ENCODE data around the gene POU5F1.

Gene POU5F1

DNA sequence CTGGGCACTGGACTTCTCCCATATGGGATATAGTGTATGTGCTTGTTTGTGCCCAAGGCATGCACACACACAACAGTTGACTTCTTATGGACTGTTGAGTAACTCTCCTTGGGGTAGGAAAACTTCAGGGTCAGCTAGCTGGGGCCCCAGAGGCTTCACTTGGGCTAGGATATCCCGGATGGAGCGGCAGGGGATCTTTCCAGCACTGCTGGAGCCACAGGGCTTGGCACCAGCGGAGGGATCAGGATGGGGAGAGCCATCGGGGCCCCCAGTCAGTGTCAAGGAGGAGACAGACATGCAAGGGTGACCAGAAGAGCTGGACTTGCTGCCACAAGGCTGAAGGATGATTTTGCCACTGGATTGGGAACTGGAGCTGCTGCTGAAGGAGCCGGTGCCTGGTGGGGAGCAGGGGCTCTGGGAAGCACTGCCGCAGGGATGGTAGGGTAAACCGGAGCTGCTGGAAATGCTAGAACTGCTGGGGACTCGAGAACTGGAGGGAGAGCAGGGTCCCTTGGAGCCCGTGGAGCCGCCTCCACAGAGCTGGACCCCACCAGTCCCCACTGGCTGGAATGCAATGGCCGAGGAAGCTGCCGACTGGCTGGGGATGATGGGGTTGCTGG, 54.4 kb downstream of the POU5F1 start:
- H3K27me3 ChIP-seq (replicated peaks; ENCODE audit: control insufficient read depth, insufficient read depth, low read length), result peaks cover 3% of the 10 kb centered on the region
- H3K36me3 ChIP-seq (ENCODE audit: control insufficient read depth, insufficient read depth, low read length), result no peaks in the 10 kb centered on the region
- no peak for DNase-seq (ENCODE audit: extremely low read depth, insufficient read length)
- no peak for TF ChIP-seq CTCF (IDR thresholded peaks at IDR 0.05; ENCODE audit: insufficient read depth, low read length, poor library complexity, severe bottlenecking)
- H3K4me3 ChIP-seq (replicated peaks; ENCODE audit: low read depth, low read length), result no peak overlapping the region

DNA sequence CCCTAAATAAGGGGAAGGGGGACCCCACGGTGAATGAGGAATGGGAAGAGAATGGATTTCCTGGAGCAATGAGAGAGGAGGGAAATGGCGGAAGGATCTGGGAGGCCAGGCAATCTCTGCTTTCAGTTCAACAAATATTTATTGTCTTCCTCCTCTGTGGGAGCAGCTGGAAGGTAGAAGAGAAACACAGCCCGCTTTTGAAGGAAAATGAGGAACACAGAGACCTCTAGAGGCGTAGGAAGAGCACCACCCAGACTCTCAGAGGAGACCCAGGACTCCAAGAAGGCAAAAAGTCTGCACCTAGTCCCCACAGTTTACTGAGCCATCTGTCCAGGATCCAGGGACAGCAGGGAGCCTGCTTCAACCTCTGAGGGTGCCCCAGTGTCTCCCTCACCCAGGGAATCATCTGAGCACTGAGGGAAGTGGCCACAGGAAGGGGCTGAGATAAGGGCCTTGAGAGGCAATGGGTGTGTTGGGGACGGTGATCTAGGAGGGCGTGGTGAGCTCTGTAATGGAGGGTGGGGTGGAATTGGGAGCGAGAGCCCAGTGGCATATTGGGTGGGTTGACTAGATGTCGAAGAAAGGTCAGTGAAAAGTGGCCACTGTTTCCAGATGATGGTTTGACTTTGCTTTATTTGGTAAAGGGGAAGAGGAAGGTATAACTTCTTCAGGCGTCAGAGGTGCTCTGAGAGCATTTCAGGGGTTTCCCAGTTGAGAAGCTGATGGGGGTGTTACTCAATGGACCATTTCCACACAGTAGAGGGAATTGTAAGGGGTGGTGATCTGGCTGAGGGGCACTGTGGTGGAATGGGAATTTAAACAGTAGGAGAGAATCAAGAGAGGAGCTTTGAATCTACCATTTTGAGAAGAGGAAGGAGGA, 55.3 kb downstream of the POU5F1 start:
- peaks cover 3% of the 10 kb centered on the region for H3K27me3 ChIP-seq (replicated peaks; ENCODE audit: control insufficient read depth, insufficient read depth, low read length)
- no peak for DNase-seq (ENCODE audit: extremely low read depth, insufficient read length)
- H3K36me3 ChIP-seq (ENCODE audit: control insufficient read depth, insufficient read depth, low read length), result no peaks in the 10 kb centered on the region
- TF ChIP-seq CTCF (IDR thresholded peaks at IDR 0.05; ENCODE audit: insufficient read depth, low read length, poor library complexity, severe bottlenecking), result no peak
- H3K4me3 ChIP-seq (replicated peaks; ENCODE audit: low read depth, low read length), result no peak overlapping the region

DNA sequence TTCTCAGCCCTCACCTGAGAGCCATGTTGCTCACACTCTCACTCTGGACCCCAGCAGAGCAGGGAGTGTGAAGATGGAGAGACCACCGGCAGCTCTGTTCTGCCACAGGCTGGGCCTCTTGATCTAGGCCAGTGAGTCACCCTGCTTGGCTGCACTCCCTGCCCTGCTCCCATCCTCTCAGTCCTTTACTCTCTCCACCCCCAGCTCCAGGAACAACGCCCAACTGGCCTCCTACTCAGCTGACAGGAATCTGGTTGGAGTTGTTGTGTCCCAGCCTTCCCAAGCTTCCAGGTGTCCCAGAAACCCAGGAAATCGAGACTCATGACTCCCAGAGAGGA, 56.0 kb downstream of the POU5F1 start, which contains the start of gene PSORS1C1:
Gene PSORS1C1, plus strand, starts transcription at position 260 of the 338 bp plus-strand sequence. CDS start 14,833 bp downstream, outside the sequence.
- Histone ChIP-seq H3K4me3 (replicated peaks; ENCODE audit: low read depth, low read length) (no peak within 1 kb of the TSS), H3K27me3 (replicated peaks; ENCODE audit: control insufficient read depth, insufficient read depth, low read length) (peaks cover 3% of the 10 kb centered on the region), H3K36me3 (ENCODE audit: control insufficient read depth, insufficient read depth, low read length) (no peaks in the 10 kb centered on the region)
- DNase-seq (ENCODE audit: extremely low read depth, insufficient read length), result no peak
- TF ChIP-seq CTCF (IDR thresholded peaks at IDR 0.05; ENCODE audit: insufficient read depth, low read length, poor library complexity, severe bottlenecking), result no peak
